ENCODE results near the gene CTPS2.

DNA sequence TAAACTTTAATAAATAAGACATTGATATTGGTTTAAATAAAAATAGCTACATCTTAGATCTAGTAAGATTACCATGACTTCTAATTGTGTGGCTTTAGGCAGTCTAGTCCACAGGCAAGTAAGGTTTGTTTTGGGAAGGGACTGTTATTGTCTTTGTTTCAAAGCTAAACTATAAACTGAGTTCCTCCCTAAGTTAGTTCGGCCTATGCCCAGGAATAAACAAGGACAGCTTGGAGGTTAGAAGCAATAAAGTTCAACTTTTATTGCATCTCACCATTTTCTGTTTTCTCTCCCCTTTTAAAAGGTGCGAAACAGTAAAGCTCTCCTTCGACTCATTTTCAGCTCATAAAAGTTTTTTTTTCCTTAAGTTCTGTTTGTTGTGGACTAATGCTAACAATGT is 133.0 kb downstream of the CTPS2 start:
- TF ChIP-seq, protein P1, sequence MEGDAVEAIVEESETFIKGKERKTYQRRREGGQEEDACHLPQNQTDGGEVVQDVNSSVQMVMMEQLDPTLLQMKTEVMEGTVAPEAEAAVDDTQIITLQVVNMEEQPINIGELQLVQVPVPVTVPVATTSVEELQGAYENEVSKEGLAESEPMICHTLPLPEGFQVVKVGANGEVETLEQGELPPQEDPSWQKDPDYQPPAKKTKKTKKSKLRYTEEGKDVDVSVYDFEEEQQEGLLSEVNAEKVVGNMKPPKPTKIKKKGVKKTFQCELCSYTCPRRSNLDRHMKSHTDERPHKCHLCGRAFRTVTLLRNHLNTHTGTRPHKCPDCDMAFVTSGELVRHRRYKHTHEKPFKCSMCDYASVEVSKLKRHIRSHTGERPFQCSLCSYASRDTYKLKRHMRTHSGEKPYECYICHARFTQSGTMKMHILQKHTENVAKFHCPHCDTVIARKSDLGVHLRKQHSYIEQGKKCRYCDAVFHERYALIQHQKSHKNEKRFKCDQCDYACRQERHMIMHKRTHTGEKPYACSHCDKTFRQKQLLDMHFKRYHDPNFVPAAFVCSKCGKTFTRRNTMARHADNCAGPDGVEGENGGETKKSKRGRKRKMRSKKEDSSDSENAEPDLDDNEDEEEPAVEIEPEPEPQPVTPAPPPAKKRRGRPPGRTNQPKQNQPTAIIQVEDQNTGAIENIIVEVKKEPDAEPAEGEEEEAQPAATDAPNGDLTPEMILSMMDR (IDR thresholded peaks at IDR 0.05; ENCODE audit: insufficient read depth, low read depth, low read length) = no peak
- no peak for TF ChIP-seq EZH2 (IDR thresholded peaks at IDR 0.05; ENCODE audit: insufficient read depth, low read length)
